ENCODE data around the gene TMEM128. TPM values are rescaled to one million over a fixed set of nuclear protein-coding genes. Genes with fewer than 3 reads are reported as not detected.

Gene TMEM128
- polyA plus RNA-seq, 1 of the 3 experiments (the other 2 are of a cell fraction), result 33.7 TPM

- POLR2A ChIA-PET, result no interaction called here
- Histone ChIP-seq H3K9ac (peak overlapping the region; percentile 69), H3K9me3 (no peaks in the 10 kb centered on the region), H3K4me1 (ENCODE audit: control insufficient read depth in 1 of 2, insufficient read depth in 2 of 2, low read depth in 1 of 2, low read length in 1 of 2) (peaks cover 7 to 15% of the 10 kb centered on the region in 2 experiments; a peak in 3 of 4 replicates), H3K27ac (ENCODE audit: low read depth in 2 of 2, low read length in 1 of 2) (no peak overlapping the region), H3K79me2 (ENCODE audit: insufficient read depth) (peaks cover 81% of the 10 kb centered on the region), H3K9me2 (no peaks in the 10 kb centered on the region), H3K27me3 (ENCODE audit: insufficient read depth) (no peaks in the 10 kb centered on the region), H3K36me3 (replicated peaks in 1 of 2; ENCODE audit: control insufficient read depth in 1 of 2, insufficient read depth in 2 of 2, low read length in 1 of 2) (peaks cover 15 to 33% of the 10 kb centered on the region in 2 experiments), H3K4me3 (ENCODE audit: low read depth in 2 of 2, low read length in 1 of 2) (peak overlapping the region; percentile 78 to 98), H2AFZ (ENCODE audit: low read depth) (no peak overlapping the region), H4K20me1 (ENCODE audit: insufficient read depth) (peaks cover 7% of the 10 kb centered on the region; the same call in 1 of the 2 replicates), H3K4me2 (peak overlapping the region; percentile 83), H3F3A (replicated peaks; ENCODE audit: insufficient read depth) (no peaks in the 10 kb centered on the region)
- 0% methylated on average over 3 of the region's 3 CpGs for WGBS (ENCODE audit: low lambda C conversion rate)
- CTCF ChIA-PET, result interaction anchor here (1.3 kb wide), 1 partner anchor 40 kb away, joined by 4 read pairs; no protein-coding TSS in a partner anchor
- no peak for DNase-seq
- TF ChIP-seq RCOR1 (IDR thresholded peaks at IDR 0.05; ENCODE audit: low read length) (no peak), FOXJ3 (CRISPR knock-in tag; IDR thresholded peaks at IDR 0.05) (no peak), PBX3 (IDR thresholded peaks at IDR 0.05) (no peak), REST (IDR thresholded peaks at IDR 0.05; ENCODE audit: low read depth, low read length) (no peak), FOXM1 (IDR thresholded peaks at IDR 0.05; ENCODE audit: low read depth) (no peak), SIN3A (IDR thresholded peaks at IDR 0.05; ENCODE audit: borderline replicate concordance, low read depth, low read length) (no peak), YY1 (IDR thresholded peaks at IDR 0.05; ENCODE audit: low read depth) (no peak)
- TF ChIP-seq, protein P1, sequence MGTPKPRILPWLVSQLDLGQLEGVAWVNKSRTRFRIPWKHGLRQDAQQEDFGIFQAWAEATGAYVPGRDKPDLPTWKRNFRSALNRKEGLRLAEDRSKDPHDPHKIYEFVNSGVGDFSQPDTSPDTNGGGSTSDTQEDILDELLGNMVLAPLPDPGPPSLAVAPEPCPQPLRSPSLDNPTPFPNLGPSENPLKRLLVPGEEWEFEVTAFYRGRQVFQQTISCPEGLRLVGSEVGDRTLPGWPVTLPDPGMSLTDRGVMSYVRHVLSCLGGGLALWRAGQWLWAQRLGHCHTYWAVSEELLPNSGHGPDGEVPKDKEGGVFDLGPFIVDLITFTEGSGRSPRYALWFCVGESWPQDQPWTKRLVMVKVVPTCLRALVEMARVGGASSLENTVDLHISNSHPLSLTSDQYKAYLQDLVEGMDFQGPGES (IDR thresholded peaks at IDR 0.05; ENCODE audit: low read depth, low read length), result no peak
Measured at GRCh38 chr4:4289055-4289454, 41.0 kb upstream of the TMEM128 start.

- Histone ChIP-seq H3K9me3 (no peaks in the 10 kb centered on the region), H3K9ac (no peak overlapping the region), H3K27me3 (ENCODE audit: insufficient read depth) (no peaks in the 10 kb centered on the region), H3K4me3 (ENCODE audit: low read depth in 2 of 2, low read length in 1 of 2) (no peak overlapping the region; a peak in 1 of 4 replicates), H3K36me3 (replicated peaks in 1 of 2; ENCODE audit: control insufficient read depth in 1 of 2, insufficient read depth in 2 of 2, low read length in 1 of 2) (peaks cover 18 to 38% of the 10 kb centered on the region in 2 experiments), H2AFZ (ENCODE audit: low read depth) (no peak overlapping the region), H3K79me2 (ENCODE audit: insufficient read depth) (peaks cover 79% of the 10 kb centered on the region), H3F3A (replicated peaks; ENCODE audit: insufficient read depth) (no peaks in the 10 kb centered on the region), H3K9me2 (no peaks in the 10 kb centered on the region), H3K27ac (ENCODE audit: low read depth in 2 of 2, low read length in 1 of 2) (no peak overlapping the region), H4K20me1 (ENCODE audit: insufficient read depth) (peaks cover 7% of the 10 kb centered on the region; the same call in 1 of the 2 replicates), H3K4me2 (no peak overlapping the region), H3K4me1 (ENCODE audit: control insufficient read depth in 1 of 2, insufficient read depth in 2 of 2, low read depth in 1 of 2, low read length in 1 of 2) (peaks cover 7 to 15% of the 10 kb centered on the region in 2 experiments; a peak in 3 of 4 replicates)
- CTCF ChIA-PET, result interaction anchor here (0.8 kb wide), 1 partner anchor 20 kb away, joined by 3 read pairs; no protein-coding TSS in a partner anchor
- TF ChIP-seq TEAD4 (IDR thresholded peaks at IDR 0.05; ENCODE audit: borderline replicate concordance, insufficient read depth) (no peak), ELF1 (IDR thresholded peaks at IDR 0.05) (no peak), TCF12 (IDR thresholded peaks at IDR 0.05) (no peak), POLR2AphosphoS5 (IDR thresholded peaks at IDR 0.05; ENCODE audit: low read depth, low read length) (no peak), MXI1 (IDR thresholded peaks at IDR 0.05; ENCODE audit: low read depth, low read length) (no peak), RXRA (IDR thresholded peaks at IDR 0.05; ENCODE audit: borderline replicate concordance, low read depth) (no peak), JUND (IDR thresholded peaks at IDR 0.05) (no peak), EZH2phosphoT487 (IDR thresholded peaks at IDR 0.05; ENCODE audit: borderline replicate concordance, low read depth) (no peak)
- POLR2A ChIA-PET, result no interaction called here
- DNase-seq, result no peak
Measured at GRCh38 chr4:4288098-4288497, 40.1 kb upstream of the TMEM128 start.

All from SK-N-SH (cell line).